ENCODE results near the gene KAT6B.

Gene KAT6B

DNA sequence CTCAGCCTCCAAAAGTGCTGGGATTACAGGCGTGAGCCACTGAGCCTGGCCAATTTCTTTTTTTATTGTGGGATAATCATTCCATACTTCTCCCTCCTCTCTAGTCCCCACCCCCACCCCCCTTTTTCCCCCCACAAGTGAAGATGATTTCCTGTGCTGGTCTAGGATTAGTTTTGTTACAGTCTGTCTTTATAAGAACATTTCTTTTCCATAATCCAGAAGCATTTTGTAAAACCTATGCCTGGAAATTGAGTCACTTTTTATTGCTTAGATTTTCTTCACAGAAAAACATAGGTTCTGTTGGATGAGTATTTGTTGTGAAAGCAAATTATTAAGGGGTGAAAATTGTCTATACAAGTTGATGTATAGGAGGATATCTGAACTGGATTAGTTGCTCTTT is 98.9 kb downstream of the KAT6B start:
- DNase-seq (ENCODE audit: low read depth): no peak
- H3K4me3 ChIP-seq (ENCODE audit: low read depth, low read length): no peak overlapping the region
- TF ChIP-seq, protein P1, sequence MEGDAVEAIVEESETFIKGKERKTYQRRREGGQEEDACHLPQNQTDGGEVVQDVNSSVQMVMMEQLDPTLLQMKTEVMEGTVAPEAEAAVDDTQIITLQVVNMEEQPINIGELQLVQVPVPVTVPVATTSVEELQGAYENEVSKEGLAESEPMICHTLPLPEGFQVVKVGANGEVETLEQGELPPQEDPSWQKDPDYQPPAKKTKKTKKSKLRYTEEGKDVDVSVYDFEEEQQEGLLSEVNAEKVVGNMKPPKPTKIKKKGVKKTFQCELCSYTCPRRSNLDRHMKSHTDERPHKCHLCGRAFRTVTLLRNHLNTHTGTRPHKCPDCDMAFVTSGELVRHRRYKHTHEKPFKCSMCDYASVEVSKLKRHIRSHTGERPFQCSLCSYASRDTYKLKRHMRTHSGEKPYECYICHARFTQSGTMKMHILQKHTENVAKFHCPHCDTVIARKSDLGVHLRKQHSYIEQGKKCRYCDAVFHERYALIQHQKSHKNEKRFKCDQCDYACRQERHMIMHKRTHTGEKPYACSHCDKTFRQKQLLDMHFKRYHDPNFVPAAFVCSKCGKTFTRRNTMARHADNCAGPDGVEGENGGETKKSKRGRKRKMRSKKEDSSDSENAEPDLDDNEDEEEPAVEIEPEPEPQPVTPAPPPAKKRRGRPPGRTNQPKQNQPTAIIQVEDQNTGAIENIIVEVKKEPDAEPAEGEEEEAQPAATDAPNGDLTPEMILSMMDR (conservative IDR thresholded peaks at IDR 0.05; ENCODE audit: low read depth, low read length): no peak

DNA sequence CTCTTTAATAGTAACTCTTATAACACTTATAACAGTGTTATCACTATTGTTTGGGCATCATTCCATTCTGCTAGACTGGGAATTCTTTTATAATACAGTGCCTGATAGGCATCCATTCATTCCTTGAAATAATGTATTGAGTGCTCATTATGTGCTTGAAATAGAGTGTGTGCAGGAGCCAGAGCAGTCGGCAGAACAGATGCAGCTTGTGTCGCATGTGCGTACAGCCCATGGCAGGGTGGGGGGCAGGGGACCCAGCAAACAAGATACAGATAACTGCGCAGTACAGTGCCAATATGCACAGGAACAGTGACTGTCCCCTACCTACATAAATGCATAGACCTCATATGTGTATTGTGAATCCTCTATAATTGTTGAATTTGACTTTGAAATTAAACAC is 99.3 kb downstream of the KAT6B start:
- TF ChIP-seq, protein P1 (conservative IDR thresholded peaks at IDR 0.05; ENCODE audit: low read depth, low read length): no peak
- DNase-seq (ENCODE audit: low read depth): no peak
- H3K4me3 ChIP-seq (ENCODE audit: low read depth, low read length): no peak overlapping the region

DNA sequence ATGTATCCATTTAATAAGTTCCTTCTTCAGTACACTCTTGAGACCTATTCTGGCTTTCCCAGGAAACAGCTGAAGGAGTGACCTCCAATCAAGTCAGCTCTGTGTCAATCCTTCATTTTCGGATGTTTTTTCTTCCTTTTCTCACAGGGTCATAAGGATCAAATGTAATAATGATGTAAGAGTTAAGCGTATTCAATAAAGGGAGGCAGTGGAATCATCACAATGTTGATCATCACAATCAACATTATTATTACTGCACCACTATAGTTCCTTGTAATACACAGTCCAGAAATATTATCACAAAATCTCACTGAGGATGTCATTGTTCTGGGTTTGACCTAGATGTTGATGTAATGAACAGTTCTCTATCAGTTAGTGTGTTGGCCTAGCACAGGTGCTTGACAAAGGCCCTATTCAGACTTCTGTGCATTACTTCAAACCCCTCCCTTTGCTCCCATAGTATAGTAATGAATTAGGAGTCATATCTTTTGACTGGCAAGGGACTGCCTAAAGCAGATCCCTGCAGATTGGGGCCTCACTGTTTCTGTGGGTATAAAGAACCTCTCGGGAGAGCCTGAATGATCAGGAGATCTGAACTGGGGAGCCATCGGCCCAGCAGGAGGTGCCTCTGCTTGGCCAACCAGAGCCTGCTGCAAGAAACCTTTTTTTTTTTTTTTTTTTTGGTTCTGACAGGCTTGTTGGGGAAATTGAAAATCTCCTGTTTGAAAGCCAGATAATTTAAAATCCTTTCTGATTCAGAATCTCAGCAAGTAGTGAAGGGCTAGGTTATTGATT is 100.6 kb downstream of the KAT6B start:
- no peak overlapping the region for H3K4me3 ChIP-seq (ENCODE audit: low read depth, low read length)
- TF ChIP-seq, protein P1 (conservative IDR thresholded peaks at IDR 0.05; ENCODE audit: low read depth, low read length): no peak
- no peak for DNase-seq (ENCODE audit: low read depth)

DNA sequence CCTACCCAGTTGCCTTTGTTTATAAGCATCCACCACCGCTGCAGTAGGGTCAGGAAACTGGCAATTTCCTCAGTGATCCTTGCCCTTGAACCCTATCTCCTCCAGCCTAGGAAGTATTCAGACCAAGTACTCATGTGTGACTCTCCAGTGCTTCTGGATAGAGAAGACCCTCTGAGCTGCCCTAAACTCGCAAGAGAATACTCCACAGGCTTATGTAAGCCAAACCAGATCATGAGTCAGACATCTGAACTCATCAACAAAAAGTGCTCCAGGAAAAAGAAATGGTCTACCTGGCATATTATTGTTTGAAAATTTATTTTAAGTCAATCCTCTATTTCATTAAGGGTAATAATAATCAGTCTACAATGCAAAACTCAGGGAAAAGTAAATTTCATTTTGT is 101.3 kb downstream of the KAT6B start:
- TF ChIP-seq, protein P1 (conservative IDR thresholded peaks at IDR 0.05; ENCODE audit: low read depth, low read length): no peak
- peak; percentile 42 for DNase-seq (ENCODE audit: low read depth)

DNA sequence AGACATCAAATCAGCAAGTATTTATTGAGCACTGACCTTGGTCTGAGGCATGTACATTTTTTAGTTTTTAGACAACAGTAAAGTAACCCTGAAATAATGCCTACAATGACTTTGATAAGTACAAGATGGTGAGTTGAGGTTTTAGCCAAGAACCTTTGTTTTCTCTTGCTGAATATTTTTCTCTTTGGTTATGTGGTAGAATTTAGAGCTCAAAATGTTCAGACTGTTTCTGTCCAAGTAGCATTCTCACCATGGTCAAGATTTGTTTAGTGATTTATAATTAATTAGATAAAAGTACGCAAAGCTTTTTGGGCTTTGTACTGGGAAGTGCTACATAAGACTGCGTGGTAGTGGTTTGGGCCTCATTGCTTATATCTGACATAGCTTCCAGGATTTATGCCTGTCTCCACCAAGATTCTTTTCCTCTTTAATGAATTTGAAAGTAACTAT is 102.4 kb downstream of the KAT6B start:
- no peak overlapping the region for H3K4me3 ChIP-seq (ENCODE audit: low read depth, low read length)
- peak; percentile 30 for DNase-seq (ENCODE audit: low read depth)
- TF ChIP-seq, protein P1 (conservative IDR thresholded peaks at IDR 0.05; ENCODE audit: low read depth, low read length): no peak

More for the DNA sequence above, 101.3 kb downstream of the KAT6B start:
- H3K4me3 ChIP-seq (ENCODE audit: low read depth, low read length): no peak overlapping the region

DNA sequence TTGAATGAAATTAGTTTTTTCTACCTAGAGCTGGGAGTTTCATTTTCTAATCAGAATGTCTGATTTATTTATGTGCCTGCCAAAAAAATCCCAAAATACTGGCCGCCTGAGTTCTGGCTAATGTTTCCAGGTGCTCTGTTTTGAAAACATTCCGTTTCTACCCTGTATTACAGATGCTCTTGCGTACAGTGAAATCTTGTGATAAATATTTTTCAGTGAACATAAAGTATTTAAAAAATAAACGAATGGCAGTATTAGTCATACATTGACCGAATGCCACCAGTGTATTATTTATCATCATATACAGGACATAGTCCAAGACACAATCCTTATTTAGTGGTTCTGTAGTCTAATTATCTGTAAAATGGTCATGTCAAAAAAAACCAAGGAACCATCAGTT is 102.8 kb downstream of the KAT6B start:
- TF ChIP-seq, protein P1 (conservative IDR thresholded peaks at IDR 0.05; ENCODE audit: low read depth, low read length): no peak
- DNase-seq (ENCODE audit: low read depth): peak; percentile 67
- H3K4me3 ChIP-seq (ENCODE audit: low read depth, low read length): no peak overlapping the region

DNA sequence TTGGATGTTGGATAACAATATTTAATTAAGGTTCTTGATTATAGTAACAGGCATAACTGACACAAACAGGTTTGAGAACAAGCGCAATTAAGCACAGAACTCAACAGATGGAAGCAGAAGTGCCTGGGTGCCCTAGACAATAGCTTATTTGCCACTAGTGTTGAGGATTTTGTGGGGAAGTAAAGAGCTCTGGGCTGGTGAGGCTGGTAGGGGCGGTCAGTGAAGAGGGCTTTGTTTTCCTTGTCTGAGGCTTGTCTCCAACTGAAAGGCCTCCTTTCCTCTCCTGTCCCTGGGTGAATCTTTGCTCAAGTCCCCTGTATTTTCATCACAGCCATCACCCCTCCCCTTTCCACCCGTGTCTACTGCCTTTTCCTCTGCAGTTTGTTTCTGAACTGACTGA is 104.6 kb downstream of the KAT6B start:
- no peak overlapping the region for H3K4me3 ChIP-seq (ENCODE audit: low read depth, low read length)
- TF ChIP-seq, protein P1 (conservative IDR thresholded peaks at IDR 0.05; ENCODE audit: low read depth, low read length): no peak
- no peak for DNase-seq (ENCODE audit: low read depth)

Data from choroid plexus epithelial cell (primary cell).